Measurements from ENCODE around the gene FSCN2. TPM values are rescaled to one million over a fixed set of nuclear protein-coding genes. Genes with fewer than 3 reads are reported as not detected.

The FSCN2 gene
- total RNA-seq, 1 experiment from 2014 or later = 0.31 TPM

DNA sequence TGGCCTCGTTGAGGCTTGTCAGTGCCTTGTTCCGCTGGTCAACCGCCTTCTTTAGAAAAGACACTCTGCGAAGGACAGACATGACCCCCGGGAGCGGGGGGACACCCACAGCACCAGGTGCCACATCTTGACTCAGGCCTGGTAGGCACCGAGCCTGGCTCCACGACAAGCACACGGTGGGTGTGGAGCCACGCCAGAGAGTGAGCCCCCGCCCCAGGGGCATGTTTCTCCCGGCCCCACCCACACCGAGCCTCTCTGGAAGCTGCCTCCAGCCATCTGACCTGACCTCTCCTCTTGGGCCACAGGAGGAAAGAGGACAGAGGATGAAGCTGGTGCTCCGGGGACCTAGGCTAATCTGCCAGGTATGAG is 19.4 kb downstream of the FSCN2 start:
- Mint-ChIP-seq H3K4me3 (no peak overlapping the region), H3K36me3 (peaks cover 23% of the 10 kb centered on the region), H3K4me1 (peaks cover 7% of the 10 kb centered on the region), H3K9me3 (no peaks in the 10 kb centered on the region), H3K27ac (no peak overlapping the region), H3K27me3 (ENCODE audit: low read depth) (no peaks in the 10 kb centered on the region)
- DNase-seq (ENCODE audit: low spot score) (no peak), ATAC-seq (no peak)
- TF ChIP-seq CREM (CRISPR knock-in tag; IDR thresholded peaks at IDR 0.05) = no peak
- ChIA-PET POLR2A (no interaction called here), CTCF (no interaction called here)

- Mint-ChIP-seq H3K36me3 (peaks cover 23% of the 10 kb centered on the region), H3K4me3 (no peak overlapping the region), H3K9me3 (no peaks in the 10 kb centered on the region), H3K27ac (no peak overlapping the region; the same call in 1 of the 2 replicates), H3K27me3 (ENCODE audit: low read depth) (no peaks in the 10 kb centered on the region), H3K4me1 (peaks cover 17% of the 10 kb centered on the region)
- ChIA-PET POLR2A (no interaction called here), CTCF (interaction anchor here (1.0 kb wide), 1 partner anchor 10 kb away, joined by 3 read pairs; no protein-coding TSS in a partner anchor)
- DNase-seq (ENCODE audit: low spot score) (no peak), ATAC-seq (no peak)
- no peak for TF ChIP-seq ZNF512 (CRISPR knock-in tag; IDR thresholded peaks at IDR 0.05; ENCODE audit: borderline replicate concordance)
- no peak for TF ChIP-seq MXD4 (CRISPR knock-in tag; IDR thresholded peaks at IDR 0.05; ENCODE audit: borderline replicate concordance)
- TF ChIP-seq SMAD4 (CRISPR knock-in tag; IDR thresholded peaks at IDR 0.05) = no peak
- TF ChIP-seq, protein P1, sequence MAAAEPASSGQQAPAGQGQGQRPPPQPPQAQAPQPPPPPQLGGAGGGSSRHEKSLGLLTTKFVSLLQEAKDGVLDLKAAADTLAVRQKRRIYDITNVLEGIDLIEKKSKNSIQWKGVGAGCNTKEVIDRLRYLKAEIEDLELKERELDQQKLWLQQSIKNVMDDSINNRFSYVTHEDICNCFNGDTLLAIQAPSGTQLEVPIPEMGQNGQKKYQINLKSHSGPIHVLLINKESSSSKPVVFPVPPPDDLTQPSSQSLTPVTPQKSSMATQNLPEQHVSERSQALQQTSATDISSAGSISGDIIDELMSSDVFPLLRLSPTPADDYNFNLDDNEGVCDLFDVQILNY (CRISPR knock-in tag; IDR thresholded peaks at IDR 0.05) = no peak
- TF ChIP-seq, protein P2, sequence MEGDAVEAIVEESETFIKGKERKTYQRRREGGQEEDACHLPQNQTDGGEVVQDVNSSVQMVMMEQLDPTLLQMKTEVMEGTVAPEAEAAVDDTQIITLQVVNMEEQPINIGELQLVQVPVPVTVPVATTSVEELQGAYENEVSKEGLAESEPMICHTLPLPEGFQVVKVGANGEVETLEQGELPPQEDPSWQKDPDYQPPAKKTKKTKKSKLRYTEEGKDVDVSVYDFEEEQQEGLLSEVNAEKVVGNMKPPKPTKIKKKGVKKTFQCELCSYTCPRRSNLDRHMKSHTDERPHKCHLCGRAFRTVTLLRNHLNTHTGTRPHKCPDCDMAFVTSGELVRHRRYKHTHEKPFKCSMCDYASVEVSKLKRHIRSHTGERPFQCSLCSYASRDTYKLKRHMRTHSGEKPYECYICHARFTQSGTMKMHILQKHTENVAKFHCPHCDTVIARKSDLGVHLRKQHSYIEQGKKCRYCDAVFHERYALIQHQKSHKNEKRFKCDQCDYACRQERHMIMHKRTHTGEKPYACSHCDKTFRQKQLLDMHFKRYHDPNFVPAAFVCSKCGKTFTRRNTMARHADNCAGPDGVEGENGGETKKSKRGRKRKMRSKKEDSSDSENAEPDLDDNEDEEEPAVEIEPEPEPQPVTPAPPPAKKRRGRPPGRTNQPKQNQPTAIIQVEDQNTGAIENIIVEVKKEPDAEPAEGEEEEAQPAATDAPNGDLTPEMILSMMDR (IDR thresholded peaks at IDR 0.05) = no peak
- TF ChIP-seq, protein P3, sequence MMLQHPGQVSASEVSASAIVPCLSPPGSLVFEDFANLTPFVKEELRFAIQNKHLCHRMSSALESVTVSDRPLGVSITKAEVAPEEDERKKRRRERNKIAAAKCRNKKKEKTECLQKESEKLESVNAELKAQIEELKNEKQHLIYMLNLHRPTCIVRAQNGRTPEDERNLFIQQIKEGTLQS (CRISPR knock-in tag; conservative IDR thresholded peaks at IDR 0.05) = no peak
Observed at GRCh38 chr17:81549031-81549557, 20.9 kb downstream of the FSCN2 start.

DNA sequence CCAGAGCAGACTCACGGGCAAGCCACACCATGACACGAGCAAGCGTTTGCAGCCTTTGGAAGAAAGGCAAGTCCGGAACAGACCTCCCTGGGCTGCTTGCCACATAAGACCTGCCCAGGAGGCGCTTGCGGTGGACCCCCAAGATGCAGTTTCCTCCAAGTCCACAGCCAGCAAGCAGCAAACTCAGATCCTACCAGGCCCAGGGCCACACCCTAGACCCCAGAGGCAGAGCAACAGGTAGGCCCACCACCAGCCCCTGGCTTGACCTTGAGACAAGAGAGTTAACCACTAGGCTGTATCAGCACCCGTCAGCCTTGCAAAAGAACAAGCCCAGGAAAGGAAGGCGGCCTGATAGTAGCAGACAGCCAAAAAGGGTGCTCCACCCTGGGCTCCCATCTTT is 21.6 kb downstream of the FSCN2 start:
- Mint-ChIP-seq H3K4me1 (peaks cover 20% of the 10 kb centered on the region), H3K36me3 (peaks cover 23% of the 10 kb centered on the region), H3K27ac (no peak overlapping the region; the same call in 1 of the 2 replicates), H3K4me3 (peak overlapping the region; percentile 88), H3K9me3 (no peaks in the 10 kb centered on the region), H3K27me3 (ENCODE audit: low read depth) (no peaks in the 10 kb centered on the region)
- no peak for ATAC-seq
- ChIA-PET CTCF (interaction anchor here (1.0 kb wide), 1 partner anchor 9 kb away, joined by 3 read pairs; no protein-coding TSS in a partner anchor), POLR2A (no interaction called here)
- DNase-seq (ENCODE audit: low spot score) = no peak
- TF ChIP-seq HMGA2 (CRISPR knock-in tag; IDR thresholded peaks at IDR 0.05) (no peak), CBFB (CRISPR knock-in tag; IDR thresholded peaks at IDR 0.05; ENCODE audit: low read depth) (no peak), NFE2L1 (CRISPR knock-in tag; IDR thresholded peaks at IDR 0.05) (no peak), ZNF232 (CRISPR knock-in tag; IDR thresholded peaks at IDR 0.05) (no peak), TP53 (CRISPR knock-in tag; IDR thresholded peaks at IDR 0.05) (no peak), GRHL2 (CRISPR knock-in tag; IDR thresholded peaks at IDR 0.05; ENCODE audit: insufficient replicate concordance, severe bottlenecking) (no peak), ZNF263 (CRISPR knock-in tag; IDR thresholded peaks at IDR 0.05; ENCODE audit: low read depth) (no peak), NFATC4 (CRISPR knock-in tag; IDR thresholded peaks at IDR 0.05) (no peak), ATF1 (CRISPR knock-in tag; IDR thresholded peaks at IDR 0.05) (no peak), MXD4 (CRISPR knock-in tag; IDR thresholded peaks at IDR 0.05; ENCODE audit: borderline replicate concordance) (no peak), TCF7 (CRISPR knock-in tag; IDR thresholded peaks at IDR 0.05; ENCODE audit: low read depth) (no peak), ZNF512 (CRISPR knock-in tag; IDR thresholded peaks at IDR 0.05; ENCODE audit: borderline replicate concordance) (no peak), FOXJ3 (CRISPR knock-in tag; IDR thresholded peaks at IDR 0.05; ENCODE audit: borderline replicate concordance) (no peak), GTF2I (CRISPR knock-in tag; conservative IDR thresholded peaks at IDR 0.05) (no peak), AFF4 (CRISPR knock-in tag; IDR thresholded peaks at IDR 0.05; ENCODE audit: borderline replicate concordance) (no peak), SOX15 (CRISPR knock-in tag; IDR thresholded peaks at IDR 0.05) (no peak)
- TF ChIP-seq, protein P3 (CRISPR knock-in tag; conservative IDR thresholded peaks at IDR 0.05) = no peak
